ENCODE data around the gene PCBP3. TPM values are rescaled to one million over a fixed set of nuclear protein-coding genes. Genes with fewer than 3 reads are reported as not detected.

The PCBP3 gene
- total RNA-seq, 1 experiment from 2014 or later, result not detected

DNA sequence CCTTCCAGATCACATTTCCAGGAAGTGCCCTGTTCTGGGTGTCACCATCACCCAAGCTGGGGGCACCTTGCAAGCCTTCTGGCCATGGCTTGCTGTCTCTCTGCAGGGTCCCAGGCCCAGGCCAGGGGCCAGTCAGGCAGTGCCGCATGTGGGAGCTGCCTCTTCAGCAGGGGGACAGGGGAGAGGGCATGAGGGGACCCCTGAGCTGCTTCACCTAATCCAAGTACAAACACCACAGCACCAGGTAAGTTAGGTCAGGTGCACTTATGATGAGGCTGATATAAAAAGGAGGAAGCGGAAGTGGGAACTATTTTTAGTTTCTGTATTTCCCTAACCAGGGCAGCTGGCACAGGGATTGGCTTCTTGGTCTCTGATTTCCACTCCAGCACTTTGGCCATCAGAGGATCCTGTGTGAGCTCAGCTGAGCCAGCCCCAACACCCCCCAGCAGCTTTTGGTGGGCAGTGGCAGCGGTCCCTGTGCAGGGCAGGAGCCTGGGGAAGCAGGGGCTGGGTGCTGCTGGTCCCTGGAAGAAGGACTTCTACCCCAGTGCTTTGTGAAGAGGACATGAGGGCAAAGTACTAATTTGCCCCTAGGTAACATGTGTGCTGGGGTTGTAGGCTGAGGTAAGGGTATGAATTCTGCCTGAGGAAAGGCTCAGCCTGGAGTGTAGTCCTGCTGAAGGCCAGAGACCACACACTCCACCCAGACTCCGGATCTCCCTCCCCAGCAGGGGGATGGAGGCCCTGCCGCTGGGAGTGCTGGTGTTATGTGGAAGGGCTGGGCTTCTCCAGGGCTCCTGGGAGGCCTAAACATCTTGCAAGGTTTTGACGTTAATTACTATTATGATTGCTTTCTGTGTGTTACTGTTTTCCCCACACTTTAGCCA lies 3.3 kb upstream of the PCBP3 start:
- DNase-seq (ENCODE audit: low read depth, low spot score) (no peak), ATAC-seq (peak; percentile 69)
- H3K4me3 ChIP-seq (ENCODE audit: low read depth in 2 of 2, low read length in 2 of 2), result no peak overlapping the region
- no peaks in the 10 kb centered on the region for H3K27me3 ChIP-seq (ENCODE audit: control insufficient read depth, insufficient read depth, low read length)
- TF ChIP-seq POLR2AphosphoS5 (IDR thresholded peaks at IDR 0.05; ENCODE audit: low read depth, low read length) (no peak), TCF7L2 (IDR thresholded peaks at IDR 0.05; ENCODE audit: low read depth, low read length) (no peak), SIN3A (IDR thresholded peaks at IDR 0.05; ENCODE audit: borderline replicate concordance, insufficient read depth, low read depth, low read length) (no peak)
- TF ChIP-seq, protein P1, sequence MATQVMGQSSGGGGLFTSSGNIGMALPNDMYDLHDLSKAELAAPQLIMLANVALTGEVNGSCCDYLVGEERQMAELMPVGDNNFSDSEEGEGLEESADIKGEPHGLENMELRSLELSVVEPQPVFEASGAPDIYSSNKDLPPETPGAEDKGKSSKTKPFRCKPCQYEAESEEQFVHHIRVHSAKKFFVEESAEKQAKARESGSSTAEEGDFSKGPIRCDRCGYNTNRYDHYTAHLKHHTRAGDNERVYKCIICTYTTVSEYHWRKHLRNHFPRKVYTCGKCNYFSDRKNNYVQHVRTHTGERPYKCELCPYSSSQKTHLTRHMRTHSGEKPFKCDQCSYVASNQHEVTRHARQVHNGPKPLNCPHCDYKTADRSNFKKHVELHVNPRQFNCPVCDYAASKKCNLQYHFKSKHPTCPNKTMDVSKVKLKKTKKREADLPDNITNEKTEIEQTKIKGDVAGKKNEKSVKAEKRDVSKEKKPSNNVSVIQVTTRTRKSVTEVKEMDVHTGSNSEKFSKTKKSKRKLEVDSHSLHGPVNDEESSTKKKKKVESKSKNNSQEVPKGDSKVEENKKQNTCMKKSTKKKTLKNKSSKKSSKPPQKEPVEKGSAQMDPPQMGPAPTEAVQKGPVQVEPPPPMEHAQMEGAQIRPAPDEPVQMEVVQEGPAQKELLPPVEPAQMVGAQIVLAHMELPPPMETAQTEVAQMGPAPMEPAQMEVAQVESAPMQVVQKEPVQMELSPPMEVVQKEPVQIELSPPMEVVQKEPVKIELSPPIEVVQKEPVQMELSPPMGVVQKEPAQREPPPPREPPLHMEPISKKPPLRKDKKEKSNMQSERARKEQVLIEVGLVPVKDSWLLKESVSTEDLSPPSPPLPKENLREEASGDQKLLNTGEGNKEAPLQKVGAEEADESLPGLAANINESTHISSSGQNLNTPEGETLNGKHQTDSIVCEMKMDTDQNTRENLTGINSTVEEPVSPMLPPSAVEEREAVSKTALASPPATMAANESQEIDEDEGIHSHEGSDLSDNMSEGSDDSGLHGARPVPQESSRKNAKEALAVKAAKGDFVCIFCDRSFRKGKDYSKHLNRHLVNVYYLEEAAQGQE (IDR thresholded peaks at IDR 0.05; ENCODE audit: insufficient read depth in 1 of 2, low read depth in 2 of 2, low read length in 1 of 2), result no peak
- TF ChIP-seq, protein P2, sequence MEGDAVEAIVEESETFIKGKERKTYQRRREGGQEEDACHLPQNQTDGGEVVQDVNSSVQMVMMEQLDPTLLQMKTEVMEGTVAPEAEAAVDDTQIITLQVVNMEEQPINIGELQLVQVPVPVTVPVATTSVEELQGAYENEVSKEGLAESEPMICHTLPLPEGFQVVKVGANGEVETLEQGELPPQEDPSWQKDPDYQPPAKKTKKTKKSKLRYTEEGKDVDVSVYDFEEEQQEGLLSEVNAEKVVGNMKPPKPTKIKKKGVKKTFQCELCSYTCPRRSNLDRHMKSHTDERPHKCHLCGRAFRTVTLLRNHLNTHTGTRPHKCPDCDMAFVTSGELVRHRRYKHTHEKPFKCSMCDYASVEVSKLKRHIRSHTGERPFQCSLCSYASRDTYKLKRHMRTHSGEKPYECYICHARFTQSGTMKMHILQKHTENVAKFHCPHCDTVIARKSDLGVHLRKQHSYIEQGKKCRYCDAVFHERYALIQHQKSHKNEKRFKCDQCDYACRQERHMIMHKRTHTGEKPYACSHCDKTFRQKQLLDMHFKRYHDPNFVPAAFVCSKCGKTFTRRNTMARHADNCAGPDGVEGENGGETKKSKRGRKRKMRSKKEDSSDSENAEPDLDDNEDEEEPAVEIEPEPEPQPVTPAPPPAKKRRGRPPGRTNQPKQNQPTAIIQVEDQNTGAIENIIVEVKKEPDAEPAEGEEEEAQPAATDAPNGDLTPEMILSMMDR (IDR thresholded peaks at IDR 0.05), result no peak
- intact Hi-C loops (cut with micrococcal nuclease; ENCODE audit: unreplicated experiment) (no loop called here), in situ Hi-C loops (cut with HindIII; ENCODE audit: low pct_unique_long_range_greater_than_20kb, low sequenced_read_pairs) (no loop called here)
- ChIA-PET CTCF (interaction anchor here (0.6 to 0.7 kb wide), 2 partner anchors 84 to 222 kb away, joined by 3 read pairs; no protein-coding TSS in a partner anchor), POLR2A (no interaction called here)
- no peak overlapping the region for H3K27ac ChIP-seq (ENCODE audit: low read length)
- H3K9me3 ChIP-seq (ENCODE audit: control insufficient read depth, insufficient read depth, low read depth, low read length), result no peaks in the 10 kb centered on the region
- no peaks in the 10 kb centered on the region for H3K36me3 ChIP-seq (ENCODE audit: control insufficient read depth, insufficient read depth, low read length)
- BruUV-seq (replicated peaks), result no TSS peak
- H3K4me1 ChIP-seq (ENCODE audit: control insufficient read depth, insufficient read depth, low read length), result no peaks in the 10 kb centered on the region

DNA sequence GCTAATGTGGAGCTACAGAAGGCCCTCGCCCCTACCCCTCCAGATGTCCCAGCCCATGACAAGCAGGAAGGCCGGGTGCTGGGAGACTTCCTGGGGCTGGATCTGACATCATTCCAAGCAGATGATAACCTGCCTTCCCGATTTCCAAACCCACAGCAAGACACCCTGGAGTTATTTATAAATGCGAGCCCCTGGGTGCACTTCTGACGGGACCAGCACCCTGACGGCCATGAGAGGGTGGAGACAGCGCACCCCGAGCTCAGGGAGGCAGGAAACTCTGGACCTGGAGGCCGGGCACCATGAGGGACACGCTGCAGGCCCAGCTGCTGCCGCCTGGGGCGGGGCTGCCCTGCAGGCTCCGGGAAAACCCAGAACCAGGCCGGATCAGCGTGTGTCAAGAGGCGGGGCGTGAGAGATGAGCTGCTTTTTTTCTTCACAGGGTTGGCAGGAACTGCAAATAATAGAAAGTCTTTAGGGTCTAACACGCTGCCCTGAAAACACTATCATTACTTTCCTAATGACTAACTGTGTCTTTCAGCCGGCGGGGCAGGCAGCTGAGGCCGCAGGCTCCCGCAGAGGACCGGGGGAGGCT lies 2.5 kb upstream of the PCBP3 start:
- ChIA-PET POLR2A (no interaction called here), CTCF (interaction anchor here (0.6 to 0.7 kb wide), 2 partner anchors 85 to 222 kb away, joined by 3 read pairs; no protein-coding TSS in a partner anchor)
- Histone ChIP-seq H3K27ac (ENCODE audit: low read length) (no peak overlapping the region), H3K27me3 (ENCODE audit: control insufficient read depth, insufficient read depth, low read length) (no peaks in the 10 kb centered on the region), H3K4me1 (ENCODE audit: control insufficient read depth, insufficient read depth, low read length) (no peaks in the 10 kb centered on the region), H3K9me3 (ENCODE audit: control insufficient read depth, insufficient read depth, low read depth, low read length) (no peaks in the 10 kb centered on the region), H3K4me3 (ENCODE audit: low read depth in 2 of 2, low read length in 2 of 2) (no peak overlapping the region), H3K36me3 (ENCODE audit: control insufficient read depth, insufficient read depth, low read length) (no peaks in the 10 kb centered on the region)
- DNase-seq (ENCODE audit: low read depth, low spot score) (no peak), ATAC-seq (peak; percentile 80)
- no TSS peak for BruUV-seq (replicated peaks)
- in situ Hi-C loops (cut with HindIII; ENCODE audit: low pct_unique_long_range_greater_than_20kb, low sequenced_read_pairs), result no loop called here
- intact Hi-C loops (cut with micrococcal nuclease; ENCODE audit: unreplicated experiment), result no loop called here
- TF ChIP-seq TCF7L2 (IDR thresholded peaks at IDR 0.05; ENCODE audit: low read depth, low read length) (no peak), POLR2AphosphoS5 (IDR thresholded peaks at IDR 0.05; ENCODE audit: low read depth, low read length) (no peak), SIN3A (IDR thresholded peaks at IDR 0.05; ENCODE audit: borderline replicate concordance, insufficient read depth, low read depth, low read length) (no peak)
- TF ChIP-seq, protein P1 (IDR thresholded peaks at IDR 0.05; ENCODE audit: insufficient read depth in 1 of 2, low read depth in 2 of 2, low read length in 1 of 2), result no peak
- TF ChIP-seq, protein P2 (IDR thresholded peaks at IDR 0.05), result no peak

Data from Panc1 (cell line).